ENCODE results near the gene PRUNE2. TPM values are rescaled to one million over a fixed set of nuclear protein-coding genes. Genes with fewer than 3 reads are reported as not detected.

The PRUNE2 gene
- total RNA-seq, 1 donor from 2014 or later: 8.7 TPM

GRCh38 chr9:76662476-76663281 lies 243.2 kb downstream of the PRUNE2 start:
- H3K4me1 Mint-ChIP-seq (ENCODE audit: low read depth, unreplicated experiment): peaks cover 17% of the 10 kb centered on the region
- H3K36me3 ChIP-seq (ENCODE audit: insufficient read depth, low read length): no peaks in the 10 kb centered on the region
- no peak overlapping the region for H3K27ac ChIP-seq (ENCODE audit: low read depth, low read length)
- H3K27me3 Mint-ChIP-seq (ENCODE audit: low read depth, unreplicated experiment): no peaks in the 10 kb centered on the region
- no peak overlapping the region for H3K4me3 Mint-ChIP-seq (ENCODE audit: unreplicated experiment)
- no peaks in the 10 kb centered on the region for H3K79me2 ChIP-seq (ENCODE audit: insufficient read depth, low read length)
- H3K36me3 Mint-ChIP-seq (ENCODE audit: low read depth, unreplicated experiment): no peaks in the 10 kb centered on the region
- FAIRE-seq (no peak), DNase-seq (ENCODE audit: low read depth) (no peak)
- TF ChIP-seq EZH2 (IDR thresholded peaks at IDR 0.05; ENCODE audit: insufficient read depth, low read length) (no peak), CTCF (IDR thresholded peaks at IDR 0.05; ENCODE audit: insufficient read depth, low read depth, low read length) (no peak)
- H2AFZ ChIP-seq (ENCODE audit: low read depth, low read length): no peak overlapping the region
- H3K4me1 ChIP-seq (ENCODE audit: insufficient read depth, low read length): peaks cover 7% of the 10 kb centered on the region
- H3K9me3 ChIP-seq (ENCODE audit: insufficient read depth, low read depth, low read length): no peaks in the 10 kb centered on the region
- no peaks in the 10 kb centered on the region for H3K27me3 ChIP-seq (ENCODE audit: insufficient read depth, low read length)
- no peak overlapping the region for H3K27ac Mint-ChIP-seq (ENCODE audit: unreplicated experiment)
- H3K4me3 ChIP-seq (ENCODE audit: insufficient read depth, low read depth, low read length): no peak overlapping the region
- no peak overlapping the region for H3K4me2 ChIP-seq (ENCODE audit: low read length)
- H3K9ac ChIP-seq (ENCODE audit: low read length): no peak overlapping the region
- peaks cover 2% of the 10 kb centered on the region for H3K9me3 Mint-ChIP-seq (ENCODE audit: unreplicated experiment)
- no peaks in the 10 kb centered on the region for H4K20me1 ChIP-seq (ENCODE audit: insufficient read depth, low read length)

GRCh38 chr9:76658510-76659231 lies 247.2 kb downstream of the PRUNE2 start:
- H3K4me1 Mint-ChIP-seq (ENCODE audit: low read depth, unreplicated experiment): peaks cover 28% of the 10 kb centered on the region
- H4K20me1 ChIP-seq (ENCODE audit: insufficient read depth, low read length): no peaks in the 10 kb centered on the region
- H3K9me3 Mint-ChIP-seq (ENCODE audit: unreplicated experiment): no peaks in the 10 kb centered on the region
- peak; percentile 48 for DNase-seq (ENCODE audit: low read depth)
- TF ChIP-seq EZH2 (IDR thresholded peaks at IDR 0.05; ENCODE audit: insufficient read depth, low read length): no peak
- TF ChIP-seq CTCF (IDR thresholded peaks at IDR 0.05; ENCODE audit: insufficient read depth, low read depth, low read length): peak; percentile 78
- no peaks in the 10 kb centered on the region for H3K36me3 ChIP-seq (ENCODE audit: insufficient read depth, low read length)
- no peak overlapping the region for H3K4me2 ChIP-seq (ENCODE audit: low read length)
- no peaks in the 10 kb centered on the region for H3K27me3 Mint-ChIP-seq (ENCODE audit: low read depth, unreplicated experiment)
- H3K4me1 ChIP-seq (ENCODE audit: insufficient read depth, low read length): peaks cover 24% of the 10 kb centered on the region
- no peak overlapping the region for H3K4me3 ChIP-seq (ENCODE audit: insufficient read depth, low read depth, low read length)
- H3K79me2 ChIP-seq (ENCODE audit: insufficient read depth, low read length): no peaks in the 10 kb centered on the region
- H3K9ac ChIP-seq (ENCODE audit: low read length): no peak overlapping the region
- H3K4me3 Mint-ChIP-seq (ENCODE audit: unreplicated experiment): no peak overlapping the region
- no peaks in the 10 kb centered on the region for H3K27me3 ChIP-seq (ENCODE audit: insufficient read depth, low read length)
- no peak overlapping the region for H3K27ac Mint-ChIP-seq (ENCODE audit: unreplicated experiment)
- no peak overlapping the region for H2AFZ ChIP-seq (ENCODE audit: low read depth, low read length)
- H3K36me3 Mint-ChIP-seq (ENCODE audit: low read depth, unreplicated experiment): no peaks in the 10 kb centered on the region
- peak; percentile 99 for FAIRE-seq
- no peaks in the 10 kb centered on the region for H3K9me3 ChIP-seq (ENCODE audit: insufficient read depth, low read depth, low read length)
- no peak overlapping the region for H3K27ac ChIP-seq (ENCODE audit: low read depth, low read length)
